Aorta (tissue), 5 donors: ENCODE data around the gene PCDH9. TPM values are rescaled to one million over a fixed set of nuclear protein-coding genes. Genes with fewer than 3 reads are reported as not detected.

Experiments used
- ATAC-seq: fragments of 200-7000 bp; cut with Tn5 transposase; one replicate; pipeline ENCODE4 v1.9.1; 2022; ENCODE audit warnings: moderate library complexity; ENCODE audit not compliant: low FRiP score
- DNase-seq, 2 donors: peaks; one replicate each; pipeline ENCODE4 v3.0.0-alpha.2; 2020
- H3K27ac ChIP-seq, 2 donors: one replicate each; pipeline ENCODE4 v1.5.1; 2013; ENCODE audit warnings: low read length in 2 of 2, mild to moderate bottlenecking in 2 of 2, moderate library complexity in 2 of 2, control low read depth in 1 of 2, inconsistent platforms in 1 of 2, low read depth in 1 of 2
- H3K27me3 ChIP-seq, 2 donors: one replicate each; pipeline ENCODE4 v1.6.1; 2013; ENCODE audit warnings: control low read depth in 1 of 2, low read length in 1 of 2, mild to moderate bottlenecking in 1 of 2, moderate library complexity in 1 of 2; ENCODE audit not compliant: insufficient read depth in 2 of 2, control insufficient read depth in 1 of 2
- H3K36me3 ChIP-seq, 2 donors: one replicate each; pipeline ENCODE4 v1.6.1; 2013; ENCODE audit warnings: control low read depth in 1 of 2, low read length in 1 of 2, mild to moderate bottlenecking in 1 of 2; ENCODE audit not compliant: insufficient read depth in 2 of 2, control insufficient read depth in 1 of 2
- H3K4me1 ChIP-seq, 2 donors: one replicate each; pipeline ENCODE4 v1.6.1; 2013; ENCODE audit warnings: low read length in 2 of 2, control low read depth in 1 of 2, mild to moderate bottlenecking in 1 of 2, moderate library complexity in 1 of 2; ENCODE audit not compliant: insufficient read depth in 2 of 2, control insufficient read depth in 1 of 2
- H3K4me3 ChIP-seq, 2 donors: one replicate each; pipeline ENCODE4 v1.5.1; 2013; ENCODE audit warnings: low read length in 2 of 2, control low read depth in 1 of 2, mild to moderate bottlenecking in 1 of 2
- H3K9me3 ChIP-seq: one replicate; pipeline ENCODE4 v1.6.1; 2013; ENCODE audit warnings: mild to moderate bottlenecking, low read length; ENCODE audit not compliant: control insufficient read depth
- WGBS, 2 donors: extraction: QIAGEN DNeasy Blood & Tissue Kit; methylation state at CpG; one replicate each; pipeline ENCODE4 v1.1.7; 2013; 5-methylcytosine and 5-hydroxymethylcytosine counted together
- intact Hi-C, 2 donors: fragments of 100-400 bp; cut with DNase I; formaldehyde crosslinking; loops; one replicate each; pipeline versions ENCODE4 v1.14.2 to v1.15.0; 2022
- polyA plus RNA-seq, 2 donors: library from polyadenylated mRNA; stranded (reverse); fragments of 200-250 nt; gene quantifications; one replicate each; pipeline ENCODE4 v1.2.3, GENCODE V29; 2013
- total RNA-seq, 2 donors: library from RNA; stranded (reverse); fragmentation: NEBNext Ultra II Directional; extraction: Animal tissue kit (Norgen Biotek cat#: 25700); gene quantifications; one replicate each; pipeline ENCODE4 v1.2.1, GENCODE V29; 2021
- donor health status: healthy with polysubstance abuse.
- donor health status: Bipolar disorder and iron deficiency.
- donor health status: DM: no; HTN: no; CAD: no.
- donor health status: DM: no; HTN: no; CAD: no.
- donor health status: DM: yes; HTN: yes; CAD: no.

The PCDH9 gene
- total and polyA plus RNA-seq, 4 donors = 0.38 to 6.3 (median 4.2) TPM

GRCh38 chr13:67043901-67044300, 186.2 kb downstream of the PCDH9 start:
- no peak overlapping the region for H3K4me3 ChIP-seq
- DNase-seq (no peak), ATAC-seq (no peak)
- H3K27ac ChIP-seq = no peak overlapping the region
- H3K27me3 ChIP-seq = no peaks in the 10 kb centered on the region
- no peaks in the 10 kb centered on the region for H3K9me3 ChIP-seq
- intact Hi-C loops = no loop called here
- no peaks in the 10 kb centered on the region for H3K36me3 ChIP-seq
- WGBS, 2 donors = 23 to 30% methylated on average over 1 of the region's 1 CpG
- no peaks in the 10 kb centered on the region for H3K4me1 ChIP-seq

DNA sequence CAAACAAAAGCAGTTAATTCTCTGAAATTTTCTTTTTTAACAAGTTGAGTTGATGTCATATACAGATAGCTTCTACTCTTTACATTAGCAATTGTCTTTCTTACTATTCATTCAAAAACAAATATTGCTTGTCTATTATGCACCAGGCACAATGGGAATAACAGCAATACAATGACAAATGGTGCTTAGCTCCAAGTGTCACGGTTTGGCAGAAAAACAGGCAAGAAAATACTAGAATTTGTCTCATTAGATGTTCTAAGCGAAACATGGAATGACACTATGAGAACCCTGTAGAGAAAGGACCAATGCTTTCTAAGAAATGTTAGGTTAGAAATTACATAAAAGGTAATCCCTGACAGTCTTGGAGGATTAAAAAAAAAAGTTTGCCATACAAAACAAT, 187.6 kb downstream of the PCDH9 start:
- DNase-seq = no peak
- Histone ChIP-seq H3K36me3 (no peaks in the 10 kb centered on the region), H3K4me1 (no peaks in the 10 kb centered on the region), H3K9me3 (no peaks in the 10 kb centered on the region), H3K4me3 (no peak overlapping the region), H3K27me3 (no peaks in the 10 kb centered on the region), H3K27ac (no peak overlapping the region)
- intact Hi-C loops = no loop called here
- 44 to 45% methylated on average over 2 of the region's 2 CpGs for WGBS, 2 donors
- ATAC-seq = no peak

DNA sequence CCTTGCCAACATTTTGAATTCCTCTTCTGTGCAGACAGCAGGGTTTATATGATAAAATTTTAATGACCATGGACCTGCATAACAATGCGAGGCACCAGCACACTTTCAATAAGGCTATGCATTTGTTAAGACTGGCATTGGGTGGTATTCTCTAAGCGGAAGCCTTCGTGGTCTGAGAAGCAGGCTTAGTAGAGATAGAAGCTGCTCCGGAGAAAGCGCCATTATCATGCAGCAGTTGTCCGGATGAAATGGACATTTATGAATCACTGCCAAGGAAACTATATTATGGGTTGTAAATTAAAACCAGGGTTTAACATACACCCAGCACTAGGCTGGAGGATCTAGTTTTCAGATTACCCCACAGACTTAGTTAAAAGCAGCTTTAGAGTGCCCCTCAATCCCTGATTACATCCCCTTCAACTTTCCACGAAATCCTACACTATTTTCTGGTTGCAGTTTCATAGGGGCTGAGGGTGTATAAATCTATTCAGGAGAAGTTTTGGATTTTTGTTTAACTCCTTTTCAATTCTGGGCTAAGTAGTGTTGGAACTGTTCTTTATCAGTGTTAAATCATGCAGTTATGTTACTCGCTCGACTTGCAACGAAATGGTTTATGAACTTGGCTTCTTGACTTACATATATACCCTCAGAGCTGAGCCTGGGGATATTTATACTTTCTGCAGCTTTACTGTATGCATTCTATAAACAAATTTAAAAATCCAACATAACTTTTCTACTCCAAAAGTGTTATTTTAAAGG, 193.3 kb downstream of the PCDH9 start:
- ATAC-seq (no peak), DNase-seq (no peak)
- intact Hi-C loops = no loop called here
- no peaks in the 10 kb centered on the region for H3K4me1 ChIP-seq
- H3K27ac ChIP-seq = no peak overlapping the region
- H3K36me3 ChIP-seq = no peaks in the 10 kb centered on the region
- H3K27me3 ChIP-seq = no peaks in the 10 kb centered on the region
- no peaks in the 10 kb centered on the region for H3K9me3 ChIP-seq
- 63 to 68% methylated on average over 10 of the region's 10 CpGs for WGBS, 2 donors
- H3K4me3 ChIP-seq = no peak overlapping the region

GRCh38 chr13:67033170-67033569, 197.0 kb downstream of the PCDH9 start:
- Histone ChIP-seq H3K4me3 (no peak overlapping the region), H3K4me1 (no peaks in the 10 kb centered on the region), H3K27ac (no peak overlapping the region), H3K27me3 (no peaks in the 10 kb centered on the region), H3K36me3 (no peaks in the 10 kb centered on the region), H3K9me3 (no peaks in the 10 kb centered on the region)
- intact Hi-C loops = no loop called here
- WGBS, 2 donors = 83 to 84% methylated on average over 1 of the region's 1 CpG
- ATAC-seq = no peak
- no peak for DNase-seq

DNA sequence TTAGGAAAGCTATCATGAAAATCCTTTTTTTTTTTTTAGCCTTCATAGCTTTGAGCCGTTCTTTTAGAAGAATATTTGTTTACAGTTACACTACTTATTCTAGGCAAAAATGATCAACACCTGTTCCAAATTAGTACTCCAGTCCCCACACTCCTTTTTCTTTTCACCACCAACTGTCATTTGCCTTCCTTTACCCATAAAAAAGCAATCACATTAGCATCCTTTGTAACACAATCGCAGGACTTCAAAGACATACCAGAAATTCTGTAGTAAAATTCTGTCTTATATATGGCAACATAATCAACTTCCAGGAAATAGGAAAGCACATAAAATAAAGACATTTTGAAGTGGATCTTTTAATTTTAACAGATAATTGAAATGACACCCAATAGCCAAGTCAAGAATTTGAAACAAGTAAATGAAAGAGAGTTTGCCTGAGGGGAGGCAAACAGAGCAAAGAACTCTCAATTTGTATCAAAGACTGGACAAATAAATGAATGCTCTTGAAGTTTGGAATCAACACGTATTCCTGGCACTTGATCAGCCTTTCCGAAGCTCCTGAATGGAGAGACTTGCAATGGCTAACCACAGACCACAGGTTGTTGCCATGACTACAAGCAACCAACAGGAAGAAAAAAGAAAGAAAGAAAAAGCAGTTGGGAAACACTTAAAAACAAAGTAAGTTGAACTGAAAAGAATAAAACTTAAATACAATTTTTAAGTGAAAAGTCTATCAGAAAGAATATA, 206.8 kb downstream of the PCDH9 start:
- intact Hi-C loops = no loop called here
- no peaks in the 10 kb centered on the region for H3K27me3 ChIP-seq
- H3K9me3 ChIP-seq = no peaks in the 10 kb centered on the region
- no peaks in the 10 kb centered on the region for H3K4me1 ChIP-seq
- no peak for DNase-seq
- H3K36me3 ChIP-seq = no peaks in the 10 kb centered on the region
- no peak for ATAC-seq
- WGBS, 2 donors = 36 to 37% methylated on average over 4 of the region's 4 CpGs
- no peak overlapping the region for H3K4me3 ChIP-seq
- no peak overlapping the region for H3K27ac ChIP-seq

DNA sequence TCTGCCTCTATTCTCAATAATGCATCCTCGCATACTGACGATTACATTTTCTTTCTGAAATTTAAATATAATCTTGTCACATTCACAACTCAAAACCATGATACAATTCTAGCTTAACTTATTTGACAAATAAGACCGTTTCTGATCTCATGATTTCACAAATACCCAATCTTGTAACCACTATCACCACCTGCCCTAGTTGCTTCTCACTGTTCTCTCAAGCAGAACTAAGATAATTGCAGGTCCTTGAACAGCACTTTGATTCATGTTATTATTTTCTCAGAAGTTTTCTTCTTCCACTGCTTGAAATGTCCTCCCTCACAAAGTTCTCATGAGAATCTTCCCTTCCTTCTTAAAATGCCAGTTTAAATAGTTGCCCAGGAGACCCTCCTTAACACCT, 211.4 kb downstream of the PCDH9 start:
- WGBS, 2 donors = 87 to 92% methylated on average over 3 of the region's 3 CpGs
- ATAC-seq (no peak), DNase-seq (no peak)
- Histone ChIP-seq H3K27me3 (no peaks in the 10 kb centered on the region), H3K27ac (no peak overlapping the region), H3K4me1 (no peaks in the 10 kb centered on the region), H3K9me3 (no peaks in the 10 kb centered on the region), H3K4me3 (no peak overlapping the region), H3K36me3 (no peaks in the 10 kb centered on the region)
- intact Hi-C loops = no loop called here

DNA sequence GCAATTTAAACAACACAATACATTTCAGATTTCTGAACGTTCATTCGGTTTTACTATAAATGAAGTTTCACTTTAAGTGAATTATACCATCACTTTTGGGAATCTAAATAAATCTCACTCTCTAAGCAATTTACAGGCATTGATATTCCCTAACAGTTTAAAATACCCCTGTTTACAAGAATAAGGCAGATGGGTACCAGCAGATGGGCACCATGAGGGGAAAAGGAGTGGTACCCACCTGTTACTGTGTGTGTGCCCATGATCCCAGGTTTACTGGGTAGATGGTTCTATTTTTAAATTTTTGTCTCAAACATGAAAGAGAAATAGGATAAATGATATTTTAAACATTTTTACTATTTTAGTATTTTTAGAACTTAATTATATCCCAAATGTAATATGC, 212.9 kb downstream of the PCDH9 start:
- no peaks in the 10 kb centered on the region for H3K27me3 ChIP-seq
- H3K4me3 ChIP-seq = no peak overlapping the region
- H3K27ac ChIP-seq = no peak overlapping the region
- no peaks in the 10 kb centered on the region for H3K36me3 ChIP-seq
- DNase-seq (no peak), ATAC-seq (no peak)
- no peaks in the 10 kb centered on the region for H3K4me1 ChIP-seq
- intact Hi-C loops = no loop called here
- H3K9me3 ChIP-seq = no peaks in the 10 kb centered on the region
- 82 to 88% methylated on average over 2 of the region's 2 CpGs for WGBS, 2 donors

- no peak for ATAC-seq
- intact Hi-C loops = no loop called here
These were observed 214.0 kb downstream of the PCDH9 start for GRCh38 chr13:67015976-67016600.

More at GRCh38 chr13:67015976-67016600, 214.0 kb downstream of the PCDH9 start:
- no peak overlapping the region for H3K27ac ChIP-seq
- no peaks in the 10 kb centered on the region for H3K27me3 ChIP-seq
- DNase-seq = no peak
- 91 to 93% methylated on average over 2 of the region's 2 CpGs for WGBS, 2 donors
- no peak overlapping the region for H3K4me3 ChIP-seq
- no peaks in the 10 kb centered on the region for H3K4me1 ChIP-seq
- H3K9me3 ChIP-seq = no peaks in the 10 kb centered on the region
- no peaks in the 10 kb centered on the region for H3K36me3 ChIP-seq
